Lower leg skin (tissue), 3 donors: ENCODE results near the gene TCF20.

Experiments
- POLR2A ChIP-seq, 2 donors: fragments of 450-650 bp; IDR thresholded peaks; one replicate each; pipeline ENCODE4 v1.6.1; 2016 to 2017; ENCODE audit warnings: antibody characterized with exemption in 2 of 2, mild to moderate bottlenecking in 1 of 2, moderate library complexity in 1 of 2
- TF ChIP-seq, protein P1 (sequence below), 3 donors: fragments of 450-650 bp; IDR thresholded peaks; one replicate each; pipeline ENCODE4 v1.5.1; 2016; ENCODE audit warnings: antibody characterized with exemption in 3 of 3, mild to moderate bottlenecking in 3 of 3, moderate library complexity in 2 of 3

DNA sequence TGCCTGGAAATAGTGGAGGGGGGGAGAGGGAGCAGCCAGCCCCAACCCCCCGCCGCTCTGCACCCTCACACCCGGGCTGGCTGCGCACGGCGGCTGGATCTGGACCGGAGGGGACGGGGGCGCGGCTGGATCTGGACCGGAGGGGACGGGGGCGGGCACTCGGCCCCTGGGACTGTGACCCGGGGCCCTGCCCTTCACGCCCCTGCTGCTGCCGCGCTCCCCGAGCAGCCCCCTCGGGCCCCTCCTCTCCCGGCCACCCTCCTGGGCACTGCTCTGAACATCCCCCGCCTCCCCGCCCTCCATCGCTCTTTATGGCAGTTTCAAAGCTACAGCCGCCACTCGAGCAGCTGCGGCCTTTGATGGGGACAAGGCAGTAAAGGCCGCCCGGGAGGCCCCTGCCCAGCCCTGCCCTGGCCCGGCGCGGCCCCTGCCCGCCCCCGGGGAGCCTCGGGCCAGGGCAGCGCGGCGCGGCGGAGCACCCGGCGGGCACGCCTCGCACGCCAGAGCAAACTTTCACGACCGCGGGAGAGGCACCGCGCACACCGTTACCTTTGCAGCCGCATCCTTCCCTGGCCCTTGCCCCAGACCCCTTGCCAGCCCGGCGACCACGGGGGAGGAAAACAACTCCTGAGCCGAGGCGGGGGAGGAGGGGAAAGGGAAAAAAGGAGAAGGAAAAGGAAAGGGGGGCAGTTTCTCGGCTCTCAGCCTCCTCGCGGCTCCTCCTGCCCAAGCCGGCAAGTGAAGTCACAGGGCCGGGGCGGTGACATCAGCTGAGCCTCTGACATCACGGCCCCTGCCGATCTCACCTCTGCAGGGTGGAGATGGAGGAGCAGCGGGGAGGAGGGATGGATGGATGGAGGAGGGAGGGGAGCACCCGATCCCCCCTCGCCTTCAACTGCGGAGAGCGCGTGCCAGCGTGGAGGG is 13.1 kb upstream of the TCF20 start:
- TF ChIP-seq, protein P1, sequence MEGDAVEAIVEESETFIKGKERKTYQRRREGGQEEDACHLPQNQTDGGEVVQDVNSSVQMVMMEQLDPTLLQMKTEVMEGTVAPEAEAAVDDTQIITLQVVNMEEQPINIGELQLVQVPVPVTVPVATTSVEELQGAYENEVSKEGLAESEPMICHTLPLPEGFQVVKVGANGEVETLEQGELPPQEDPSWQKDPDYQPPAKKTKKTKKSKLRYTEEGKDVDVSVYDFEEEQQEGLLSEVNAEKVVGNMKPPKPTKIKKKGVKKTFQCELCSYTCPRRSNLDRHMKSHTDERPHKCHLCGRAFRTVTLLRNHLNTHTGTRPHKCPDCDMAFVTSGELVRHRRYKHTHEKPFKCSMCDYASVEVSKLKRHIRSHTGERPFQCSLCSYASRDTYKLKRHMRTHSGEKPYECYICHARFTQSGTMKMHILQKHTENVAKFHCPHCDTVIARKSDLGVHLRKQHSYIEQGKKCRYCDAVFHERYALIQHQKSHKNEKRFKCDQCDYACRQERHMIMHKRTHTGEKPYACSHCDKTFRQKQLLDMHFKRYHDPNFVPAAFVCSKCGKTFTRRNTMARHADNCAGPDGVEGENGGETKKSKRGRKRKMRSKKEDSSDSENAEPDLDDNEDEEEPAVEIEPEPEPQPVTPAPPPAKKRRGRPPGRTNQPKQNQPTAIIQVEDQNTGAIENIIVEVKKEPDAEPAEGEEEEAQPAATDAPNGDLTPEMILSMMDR (IDR thresholded peaks at IDR 0.05), result no peak
- TF ChIP-seq POLR2A (IDR thresholded peaks at IDR 0.05), result no peak
